HEK293 (cell line): ENCODE results near the gene OPN4.

Experiments
- CTCF ChIP-seq: fragments of 450-650 bp; formaldehyde crosslinking; IDR thresholded peaks from 2 replicates; pipeline ENCODE4 v1.5.1; 2016; ENCODE audit warnings: missing biosample characterization, missing genetic modification characterization
- MEIS1 ChIP-seq: sonication (generic); formaldehyde crosslinking; IDR thresholded peaks from 2 replicates; pipeline ENCODE4 v1.8.1; 2022; ENCODE audit warnings: missing genetic modification reagents, mild to moderate bottlenecking, borderline replicate concordance
- ZBTB21 ChIP-seq: fragments of 450-650 bp; formaldehyde crosslinking; IDR thresholded peaks from 2 replicates; pipeline ENCODE4 v1.5.1; 2017; ENCODE audit warnings: missing biosample characterization, missing genetic modification characterization
- ZNF148 ChIP-seq: fragments of 450-650 bp; formaldehyde crosslinking; IDR thresholded peaks from 2 replicates; pipeline ENCODE4 v1.5.0; 2017; ENCODE audit warnings: missing biosample characterization, missing genetic modification characterization, borderline replicate concordance
- ZNF785 ChIP-seq: fragments of 450-650 bp; formaldehyde crosslinking; IDR thresholded peaks from 2 replicates; pipeline ENCODE4 v1.5.1; 2016; ENCODE audit warnings: missing biosample characterization, missing genetic modification characterization

- TF ChIP-seq ZNF148 (tag by site-specific recombination) (no peak), CTCF (tag by site-specific recombination) (no peak), ZBTB21 (no peak), MEIS1 (no peak), ZNF785 (tag by site-specific recombination) (no peak)
Observed at GRCh38 chr10:86659161-86659691, 4.9 kb downstream of the OPN4 start.
